GM19467 (cell line): Measurements from ENCODE around the gene HSPA6.
A peak's percentile ranks its signal among the peaks of the same experiment; 100 is the strongest.
"Not testable (repeated sequence)": the region's sequence is repeated elsewhere in the genome, so short reads cannot be mapped to it uniquely, and the experiment has no call there.

Experiments used
- ATAC-seq: cut with Tn5 transposase; IDR thresholded peaks from one replicate; pipeline ENCODE4 v1.9.1; 2021; ENCODE audit warnings: mild to moderate bottlenecking, moderate library complexity; ENCODE audit not compliant: unreplicated experiment

The HSPA6 gene

DNA sequence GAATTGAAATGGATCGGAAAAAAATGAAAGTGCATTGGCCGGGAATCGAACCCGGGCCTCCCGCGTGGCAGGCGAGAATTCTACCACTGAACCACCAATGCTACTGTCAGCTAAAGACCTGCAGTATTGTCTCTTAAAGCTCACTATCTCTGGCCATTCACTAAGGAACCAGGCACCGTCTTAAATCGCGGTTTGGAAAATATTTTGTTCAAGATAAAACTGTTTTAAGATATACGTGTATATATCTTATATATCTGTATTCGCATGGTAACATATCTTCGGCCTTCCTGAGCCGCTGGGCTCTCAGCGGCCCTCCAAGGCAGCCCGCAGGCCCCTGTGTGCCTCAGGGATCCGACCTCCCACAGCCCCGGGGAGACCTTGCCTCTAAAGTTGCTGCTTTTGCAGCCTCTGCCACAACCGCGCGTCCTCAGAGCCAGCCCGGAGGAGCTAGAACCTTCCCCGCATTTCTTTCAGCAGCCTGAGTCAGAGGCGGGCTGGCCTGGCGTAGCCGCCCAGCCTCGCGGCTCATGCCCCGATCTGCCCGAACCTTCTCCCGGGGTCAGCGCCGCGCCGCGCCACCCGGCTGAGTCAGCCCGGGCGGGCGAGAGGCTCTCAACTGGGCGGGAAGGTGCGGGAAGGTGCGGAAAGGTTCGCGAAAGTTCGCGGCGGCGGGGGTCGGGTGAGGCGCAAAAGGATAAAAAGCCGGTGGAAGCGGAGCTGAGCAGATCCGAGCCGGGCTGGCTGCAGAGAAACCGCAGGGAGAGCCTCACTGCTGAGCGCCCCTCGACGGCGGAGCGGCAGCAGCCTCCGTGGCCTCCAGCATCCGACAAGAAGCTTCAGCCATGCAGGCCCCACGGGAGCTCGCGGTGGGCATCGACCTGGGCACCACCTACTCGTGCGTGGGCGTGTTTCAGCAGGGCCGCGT is at the start of gene HSPA6:
TSS of gene HSPA6 (plus strand) at position 724 of the 925 bp plus-strand sequence. CDS start at position 843, 119 bp downstream.
- peak; percentile 42 for ATAC-seq

DNA sequence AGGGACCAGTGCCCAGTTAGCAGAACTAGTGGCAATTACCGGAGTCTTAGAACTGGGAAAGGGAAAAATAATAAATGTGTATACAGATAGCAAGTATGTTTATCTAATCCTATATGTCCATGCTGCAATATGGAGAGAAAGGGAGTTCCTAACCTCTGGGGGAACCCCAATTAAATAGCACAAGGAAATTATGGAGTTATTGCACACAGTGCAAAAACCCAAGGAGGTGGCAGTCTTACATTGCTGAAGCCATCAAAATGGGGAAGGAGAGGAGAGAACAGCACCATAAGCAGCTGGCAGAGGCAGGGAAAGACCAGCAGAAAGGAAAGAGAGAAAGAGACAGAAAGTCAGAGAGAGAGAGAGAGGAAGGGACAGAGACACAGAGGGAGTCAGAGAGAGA is 46.6 kb upstream of the HSPA6 start:
- ATAC-seq, result not testable (repeated sequence)

DNA sequence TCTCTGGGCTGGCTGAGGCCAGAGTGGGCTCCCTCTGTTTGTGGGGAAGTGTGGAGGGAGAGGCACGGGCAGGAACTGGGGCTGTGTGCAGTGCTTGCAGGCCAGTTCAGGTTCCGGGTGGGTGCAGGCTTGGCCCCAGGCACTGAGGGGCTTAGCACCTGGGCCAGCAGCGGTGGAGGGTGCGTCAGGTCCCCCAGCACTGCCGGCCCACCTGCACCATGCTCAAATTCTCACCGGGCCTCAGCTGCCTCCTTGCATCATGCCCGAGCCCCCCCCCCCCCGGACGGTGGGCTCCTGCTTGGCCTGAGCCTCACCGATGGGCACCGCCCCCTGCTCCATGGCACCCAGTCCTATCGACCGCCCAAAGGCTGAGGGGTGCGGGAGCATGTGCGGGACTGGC is 45.4 kb upstream of the HSPA6 start:
- ATAC-seq, result no peak

DNA sequence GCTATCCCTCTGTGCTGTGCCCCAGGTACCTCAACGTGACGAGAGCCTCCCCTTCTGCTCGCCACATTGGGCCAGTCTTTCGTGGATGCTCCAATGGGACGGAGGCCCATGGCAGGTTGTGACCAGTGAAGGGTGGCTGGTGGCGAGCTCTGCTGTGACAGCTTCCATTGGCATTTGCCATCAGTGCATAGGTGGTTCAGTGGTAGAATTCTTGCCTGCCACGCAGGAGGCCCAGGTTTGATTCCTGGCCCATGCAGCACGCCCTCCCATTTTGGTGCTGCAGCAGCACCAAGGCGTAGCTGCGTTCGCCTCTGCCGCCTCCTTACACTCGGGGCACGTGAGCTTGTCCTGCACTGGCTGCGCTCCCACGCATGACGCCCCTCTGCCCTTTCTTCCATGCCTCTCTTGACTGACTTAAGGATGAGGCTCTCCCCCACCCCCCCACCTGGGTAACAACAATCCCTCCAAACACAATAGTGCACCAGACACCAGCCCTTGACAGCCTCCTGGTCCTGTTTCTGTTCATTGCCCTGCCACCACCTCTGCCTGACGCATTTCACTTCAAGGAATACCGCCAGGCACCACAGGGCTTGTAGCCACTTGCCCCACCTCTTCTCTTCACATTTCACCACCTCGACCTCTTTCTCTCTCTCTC is 43.8 kb upstream of the HSPA6 start:
- no peak for ATAC-seq

GRCh38 chr1:161481624-161482392 is 42.5 kb upstream of the HSPA6 start:
- no peak for ATAC-seq

DNA sequence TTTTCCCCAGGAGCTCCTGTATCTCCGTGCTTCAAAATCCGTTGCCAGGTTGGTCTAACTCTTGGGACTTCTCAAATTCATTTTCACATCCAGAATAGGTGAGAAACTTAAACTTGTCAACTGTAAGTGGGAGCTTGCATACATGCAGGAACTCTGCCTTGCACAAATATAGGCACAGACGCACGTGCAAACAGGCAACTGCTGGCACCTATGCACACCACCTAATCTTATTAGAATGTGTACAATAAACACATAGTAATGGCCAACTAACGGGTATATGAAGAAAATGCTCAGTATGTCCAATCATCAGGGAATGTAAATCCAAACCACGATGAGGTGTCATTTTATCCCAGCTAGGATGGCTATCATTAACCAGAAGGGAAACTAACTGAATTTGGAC is 41.7 kb upstream of the HSPA6 start:
- ATAC-seq, result no peak

DNA sequence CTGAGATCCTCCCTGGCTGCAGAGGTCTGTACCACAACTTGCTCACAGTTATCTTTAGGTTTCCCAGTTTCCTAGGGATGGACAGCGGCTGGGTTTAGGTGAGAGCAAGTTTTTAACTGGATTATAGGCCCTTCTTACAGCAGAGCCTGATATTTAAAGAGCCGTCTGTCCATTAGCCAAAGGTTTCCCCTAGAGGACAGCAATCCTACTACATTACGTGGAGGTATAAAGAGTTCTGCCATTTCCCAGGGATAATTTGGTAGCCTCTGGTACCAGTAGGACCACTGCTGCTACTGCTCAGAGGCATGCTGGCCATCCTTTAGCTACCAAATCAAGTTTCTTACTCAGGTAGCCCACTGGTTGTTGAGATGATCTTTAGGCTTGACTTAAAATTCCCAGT is 41.0 kb upstream of the HSPA6 start:
- ATAC-seq, result no peak

- ATAC-seq, result no peak
Observed at GRCh38 chr1:161484613-161485012, 39.7 kb upstream of the HSPA6 start.

DNA sequence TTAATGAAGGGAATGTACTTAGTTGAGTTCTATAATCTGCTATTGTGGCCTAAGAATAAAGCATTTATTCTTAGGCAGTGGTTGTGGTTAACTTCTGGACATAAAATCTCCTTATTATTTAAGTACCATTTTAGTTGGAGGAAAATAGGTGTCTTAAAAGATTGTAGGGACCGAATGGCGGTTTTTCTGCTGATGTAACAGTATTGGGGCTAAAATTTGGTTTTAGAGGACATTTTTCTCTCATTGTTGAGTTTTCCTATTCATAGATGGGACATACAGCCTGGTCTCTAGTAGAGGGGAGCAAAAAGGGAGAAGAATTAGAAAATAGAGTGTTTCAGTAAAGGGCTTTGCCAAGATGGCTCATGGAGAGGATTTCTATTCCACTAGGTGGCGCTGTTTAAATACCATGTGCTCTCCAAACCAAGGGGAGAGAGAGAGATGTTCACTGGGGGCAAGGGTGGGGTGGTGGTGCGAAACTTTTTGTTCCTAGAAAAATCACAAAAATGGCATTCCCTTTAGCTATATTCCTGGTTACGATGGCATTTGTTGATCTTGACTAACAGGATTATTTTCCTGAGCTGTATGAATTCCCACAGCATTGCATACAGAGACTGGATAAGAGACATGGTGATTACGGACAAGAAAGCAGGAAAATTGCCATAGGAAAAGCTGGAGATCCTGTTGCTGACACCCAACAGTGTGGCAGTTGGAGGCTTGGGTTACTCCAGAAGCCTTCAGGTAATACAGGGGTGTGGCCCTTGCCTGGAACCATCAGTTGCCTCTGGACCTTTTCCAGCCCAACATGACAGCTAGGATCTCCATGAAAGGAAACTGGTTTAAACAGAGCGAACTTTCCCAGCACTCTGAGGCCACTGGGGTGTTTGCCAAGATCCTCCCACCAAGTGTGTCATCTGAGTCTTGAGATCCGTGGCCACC is 37.3 kb upstream of the HSPA6 start:
- ATAC-seq, result no peak

- ATAC-seq, result no peak
Observed at GRCh38 chr1:161491472-161491871, 32.9 kb upstream of the HSPA6 start.

DNA sequence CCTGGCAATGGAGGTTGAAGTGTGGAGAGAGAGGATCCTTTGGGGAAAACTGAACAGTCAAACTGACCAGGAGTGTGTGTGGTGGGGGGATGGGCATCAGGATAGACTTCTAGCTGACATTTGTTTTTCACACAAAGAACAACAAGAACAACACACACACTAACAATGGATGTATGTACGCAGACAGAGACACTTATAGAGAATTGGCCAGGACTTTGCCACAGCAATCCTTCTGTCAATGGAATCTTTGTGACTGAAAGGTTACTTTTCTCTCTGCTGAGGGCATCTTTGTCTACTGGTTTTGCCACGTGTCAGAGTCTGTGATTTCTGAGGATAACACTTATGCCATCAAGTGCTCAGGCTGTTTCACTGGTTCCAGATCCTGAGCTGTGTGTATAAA is 31.5 kb upstream of the HSPA6 start:
- no peak for ATAC-seq

DNA sequence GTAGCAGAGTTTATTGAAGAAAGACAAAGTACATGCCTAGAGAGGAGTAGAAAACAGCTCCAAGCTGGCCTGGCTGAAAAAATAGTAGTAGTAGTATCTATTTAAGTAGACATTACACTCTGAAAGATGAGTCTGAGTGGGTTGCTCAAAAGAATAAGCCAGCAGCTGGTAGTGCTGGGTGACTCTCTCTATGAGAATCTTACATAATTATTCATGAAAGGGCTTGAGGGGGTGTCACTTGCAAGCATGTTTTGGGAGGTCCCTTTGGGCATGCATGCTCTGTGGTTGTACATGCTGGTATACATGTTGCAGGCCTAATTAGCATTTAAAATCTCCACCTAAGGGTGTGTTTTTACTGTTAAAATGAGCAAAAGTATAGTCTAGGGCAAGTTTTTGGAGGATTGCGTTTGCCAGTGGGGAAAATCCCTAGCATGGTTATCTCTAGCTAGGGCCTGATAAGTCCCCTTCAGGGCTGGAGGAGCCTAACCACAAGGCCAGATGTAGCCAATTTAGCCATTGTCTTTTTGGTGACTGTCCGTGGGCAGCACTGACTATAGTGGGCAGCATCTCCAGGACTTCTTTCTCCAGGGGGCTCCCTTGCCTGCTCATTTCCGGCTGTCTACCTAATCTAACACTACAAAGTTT is 30.1 kb upstream of the HSPA6 start:
- ATAC-seq, result no peak

DNA sequence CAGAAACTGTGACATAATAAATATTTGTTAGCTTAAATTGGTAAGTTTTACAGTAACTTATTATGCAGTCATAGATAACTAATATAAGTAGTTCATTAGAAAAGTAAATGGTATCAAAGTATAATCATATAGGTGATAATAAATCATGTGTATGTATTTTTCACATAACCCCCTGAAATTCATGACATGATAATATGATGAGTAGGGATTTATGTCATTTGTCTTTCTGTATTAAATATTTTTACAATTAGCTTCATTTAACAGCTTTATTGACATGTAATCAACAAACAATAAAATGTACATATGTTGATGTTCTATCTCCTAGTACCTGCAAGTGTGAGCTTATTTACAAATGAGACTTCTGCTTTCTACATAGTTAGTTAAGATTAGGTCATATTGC is 28.9 kb upstream of the HSPA6 start:
- ATAC-seq, result no peak

- ATAC-seq, result no peak
Observed at GRCh38 chr1:161497961-161498360, 26.4 kb upstream of the HSPA6 start.

GRCh38 chr1:161498646-161499045 is 25.7 kb upstream of the HSPA6 start:
- ATAC-seq, result no peak

DNA sequence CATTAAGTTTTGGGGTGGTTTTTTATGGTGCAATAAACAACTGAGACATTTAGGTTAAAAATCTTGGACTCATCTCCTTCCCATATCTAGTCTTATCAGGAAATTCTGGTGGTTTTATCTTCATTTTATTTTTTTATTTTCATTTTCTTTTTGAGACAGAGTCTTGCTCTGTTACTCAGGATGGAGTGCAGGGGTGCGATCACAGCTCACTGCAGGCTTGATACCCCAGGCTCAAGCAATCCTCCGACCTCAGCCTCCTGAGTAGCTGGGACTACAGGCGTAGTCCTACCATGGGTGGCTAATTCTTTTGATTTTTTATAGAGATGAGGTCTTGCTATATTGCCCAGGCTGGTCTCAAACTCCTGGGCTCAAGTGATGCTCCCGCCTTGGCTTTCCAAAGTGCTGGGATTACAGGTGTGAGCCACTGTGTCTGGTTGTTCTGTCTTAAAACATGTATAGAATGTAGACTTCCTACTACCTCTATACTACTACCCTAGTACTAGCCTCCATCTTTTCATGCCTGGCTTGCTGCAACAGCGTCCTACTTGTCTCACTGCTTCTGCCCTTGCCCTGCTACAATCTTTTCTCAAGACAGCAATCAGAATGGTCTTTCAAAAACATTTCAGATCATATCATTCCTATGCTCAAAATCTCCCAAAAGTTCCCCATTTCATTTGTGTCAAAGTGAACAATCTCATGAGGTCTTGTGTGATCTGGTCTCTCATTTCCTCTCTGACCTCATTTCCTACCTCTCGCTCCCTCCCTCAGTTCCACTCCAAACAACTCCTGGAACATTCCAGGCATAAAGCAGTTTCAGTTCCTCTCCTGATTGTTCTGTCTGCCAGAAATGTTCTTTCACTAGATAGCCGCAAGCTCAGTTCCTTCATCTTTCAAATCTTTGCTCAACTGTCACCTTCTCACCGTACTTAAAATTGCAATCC is 25.0 kb upstream of the HSPA6 start:
- ATAC-seq, result no peak

DNA sequence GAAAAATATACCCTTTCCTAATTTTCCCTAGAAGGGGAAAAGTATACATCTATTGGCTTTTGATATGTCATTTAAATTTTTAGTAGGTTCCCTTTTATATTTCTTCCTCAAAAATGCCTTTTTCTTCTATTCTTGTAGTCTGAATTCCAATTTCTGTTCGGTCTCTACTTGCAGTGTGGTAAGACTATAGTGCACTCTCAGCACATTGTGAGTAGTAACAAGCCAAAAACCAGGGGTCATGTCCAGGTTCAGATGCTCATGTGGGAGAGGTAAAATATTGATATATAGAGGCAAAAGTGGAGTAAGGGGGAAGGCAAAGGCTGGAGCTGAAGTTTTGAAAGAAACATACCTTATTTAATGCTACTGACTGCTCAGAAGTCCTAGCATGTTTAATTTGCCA is 23.1 kb upstream of the HSPA6 start:
- ATAC-seq, result no peak

DNA sequence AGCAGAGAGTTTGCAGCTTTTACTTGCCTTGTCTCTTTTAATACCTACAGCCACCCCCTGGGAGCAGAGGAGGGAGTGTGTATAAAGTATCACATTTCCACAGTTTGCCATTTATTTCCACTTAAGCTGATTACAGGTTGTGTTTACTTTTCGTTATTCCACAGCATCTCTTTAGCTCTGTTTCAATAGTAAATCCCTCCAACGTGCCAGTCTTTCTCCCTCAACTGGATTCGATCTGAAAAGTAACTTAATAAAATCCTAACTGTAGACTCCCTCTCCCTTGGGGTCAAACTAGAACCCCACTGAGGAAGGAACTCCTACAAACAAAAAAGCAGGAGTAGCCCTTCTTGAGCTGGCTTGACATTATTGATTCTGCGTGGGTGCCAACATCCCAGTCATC is 22.2 kb upstream of the HSPA6 start:
- no peak for ATAC-seq
